Stimulated activated CD8-positive, alpha-beta memory T cell treated with anti-CD3 and anti-CD28 coated beads, Interleukin-4, amount 100 ng/mL, for 1 hour (primary cell): ENCODE measurements around the gene DPYD.

Source experiments
- DNase-seq, 2 donors: peaks; one replicate each; pipeline ENCODE4 v3.0.0-alpha.2; 2020; ENCODE audit warnings: low read depth in 2 of 2, low spot score in 1 of 2

The DPYD gene

GRCh38 chr1:97623220-97623619, 297.6 kb downstream of the DPYD start:
- no peak for DNase-seq

GRCh38 chr1:97621955-97622354, 298.9 kb downstream of the DPYD start:
- DNase-seq = no peak

- no peak for DNase-seq
Measured at GRCh38 chr1:97619706-97620105, 301.1 kb downstream of the DPYD start.

GRCh38 chr1:97610748-97611147, 310.1 kb downstream of the DPYD start:
- no peak for DNase-seq

- DNase-seq = no peak
Measured at GRCh38 chr1:97610102-97610501, 310.7 kb downstream of the DPYD start.

- no peak for DNase-seq
Measured at GRCh38 chr1:97608272-97608671, 312.6 kb downstream of the DPYD start.

GRCh38 chr1:97603776-97604175, 317.1 kb downstream of the DPYD start:
- DNase-seq = no peak

- no peak for DNase-seq
Measured at GRCh38 chr1:97603218-97603617, 317.6 kb downstream of the DPYD start.

GRCh38 chr1:97599447-97599846, 321.4 kb downstream of the DPYD start:
- DNase-seq = no peak

GRCh38 chr1:97593192-97593591, 327.6 kb downstream of the DPYD start:
- DNase-seq = no peak

- DNase-seq = no peak
Measured at GRCh38 chr1:97588772-97589171, 332.1 kb downstream of the DPYD start.

GRCh38 chr1:97581614-97582051, 339.2 kb downstream of the DPYD start:
- no peak for DNase-seq

GRCh38 chr1:97577613-97578012, 343.2 kb downstream of the DPYD start:
- no peak for DNase-seq

- no peak for DNase-seq
Measured at GRCh38 chr1:97573553-97573952, 347.3 kb downstream of the DPYD start.

- DNase-seq = no peak
Measured at GRCh38 chr1:97572561-97572960, 348.3 kb downstream of the DPYD start.

GRCh38 chr1:97571760-97572159, 349.1 kb downstream of the DPYD start:
- no peak for DNase-seq

GRCh38 chr1:97570691-97571090, 350.1 kb downstream of the DPYD start:
- no peak for DNase-seq

- no peak for DNase-seq
Measured at GRCh38 chr1:97567000-97567749, 353.7 kb downstream of the DPYD start.

GRCh38 chr1:97565886-97566285, 354.9 kb downstream of the DPYD start:
- DNase-seq = no peak

GRCh38 chr1:97563926-97564325, 356.9 kb downstream of the DPYD start:
- DNase-seq = no peak

- no peak for DNase-seq
Measured at GRCh38 chr1:97562081-97562480, 358.8 kb downstream of the DPYD start.

- DNase-seq = no peak
Measured at GRCh38 chr1:97560714-97561113, 360.1 kb downstream of the DPYD start.

- DNase-seq = no peak
Measured at GRCh38 chr1:97553971-97554370, 366.9 kb downstream of the DPYD start.
